Smooth muscle cell (in vitro differentiated cells): Measurements from ENCODE around the gene NOA1. TPM values are rescaled to one million over a fixed set of nuclear protein-coding genes. Genes with fewer than 3 reads are reported as not detected.

Source experiments
- DNase-seq: peaks from one replicate; lab custom pipeline; 2025; ENCODE audit not compliant: unreplicated experiment; lab: John Stamatoyannopoulos, UW
- H2AFZ ChIP-seq: fragments of 200-600 bp; sonication (generic); 2 replicates; pipeline ENCODE4 v1.6.0; 2016; ENCODE audit warnings: antibody characterized with exemption, low read depth, mild to moderate bottlenecking
- H3F3A ChIP-seq: fragments of 200-600 bp; sonication (generic); 2 replicates; pipeline ENCODE4 v1.6.0; 2017; ENCODE audit warnings: antibody characterized with exemption, low read depth
- H3K27ac ChIP-seq: fragments of 200-600 bp; sonication (generic); 2 replicates; pipeline ENCODE4 v1.5.1; 2016; ENCODE audit warnings: low read depth, mild to moderate bottlenecking
- H3K27me3 ChIP-seq: fragments of 200-600 bp; sonication (generic); 2 replicates; pipeline ENCODE4 v1.6.1; 2016; ENCODE audit warnings: low read depth, mild to moderate bottlenecking
- H3K36me3 ChIP-seq: fragments of 200-600 bp; sonication (generic); 2 replicates; pipeline ENCODE4 v1.5.1; 2016; ENCODE audit warnings: low read depth
- H3K4me1 ChIP-seq: fragments of 200-600 bp; sonication (generic); 2 replicates; pipeline ENCODE4 v1.5.1; 2016; ENCODE audit warnings: low read depth
- H3K4me2 ChIP-seq: fragments of 200-600 bp; sonication (generic); 2 replicates; pipeline ENCODE4 v1.6.0; 2016; ENCODE audit warnings: mild to moderate bottlenecking
- H3K4me3 ChIP-seq: fragments of 200-600 bp; sonication (generic); 2 replicates; pipeline ENCODE4 v1.5.1; 2016; ENCODE audit warnings: mild to moderate bottlenecking
- H3K79me2 ChIP-seq: fragments of 200-600 bp; sonication (generic); 2 replicates; pipeline ENCODE4 v1.6.0; 2016; ENCODE audit warnings: low read depth, mild to moderate bottlenecking
- H3K9ac ChIP-seq: fragments of 200-600 bp; sonication (generic); 2 replicates; pipeline ENCODE4 v1.6.0; 2016; ENCODE audit warnings: low read depth
- H3K9me3 ChIP-seq: fragments of 200-600 bp; sonication (generic); replicated peaks from 2 replicates; pipeline ENCODE4 v1.5.1; 2016; ENCODE audit warnings: low read depth
- H4K20me1 ChIP-seq: fragments of 200-600 bp; sonication (generic); 2 replicates; pipeline ENCODE4 v1.6.0; 2016; ENCODE audit warnings: low read depth
- CTCF ChIP-seq: fragments of 200-600 bp; sonication (generic); IDR thresholded peaks from 2 replicates; pipeline ENCODE4 v1.5.1; 2017; ENCODE audit warnings: borderline replicate concordance, mild to moderate bottlenecking, antibody characterized with exemption; ENCODE audit not compliant: insufficient read depth, poor library complexity, severe bottlenecking
- WGBS: methylation state at CpG from one replicate; pipeline ENCODE4 v1.1.7; 2016; ENCODE audit warnings: low lambda C conversion rate; 5-methylcytosine and 5-hydroxymethylcytosine counted together
- polyA plus RNA-seq: library from polyadenylated mRNA; unstranded; fragments of >200 nt; fragmentation: Nextera tagmentation; extraction: Ambion mirVana; gene quantifications from 2 replicates; pipeline ENCODE4 v1.2.1, GENCODE V29; 2016
- total RNA-seq: library from RNA; depleted of rRNA; stranded (reverse); fragments of >200 nt; gene quantifications from 2 replicates; pipeline ENCODE4 v1.2.3, GENCODE V29; 2014

NOA1 gene
- total and polyA plus RNA-seq, 2 experiments from 2014 or later: 7.0 to 11.7 TPM

GRCh38 chr4:56971383-56971782 lies 6.0 kb downstream of the NOA1 start:
- DNase-seq: no peak
- Histone ChIP-seq H3K4me3 (no peak overlapping the region), H3K4me1 (peaks cover 11% of the 10 kb centered on the region), H3K9me3 (no peaks in the 10 kb centered on the region), H3K27ac (no peak overlapping the region), H3K27me3 (no peaks in the 10 kb centered on the region), H3K4me2 (no peak overlapping the region), H4K20me1 (peaks cover 22% of the 10 kb centered on the region), H3K79me2 (peaks cover 29% of the 10 kb centered on the region), H3F3A (no peaks in the 10 kb centered on the region), H3K9ac (no peak overlapping the region), H2AFZ (no peak overlapping the region), H3K36me3 (peaks cover 33% of the 10 kb centered on the region)
- TF ChIP-seq CTCF: no peak
- WGBS: 98% methylated on average over 2 of the region's 2 CpGs

GRCh38 chr4:56961107-56961500 lies 16.3 kb downstream of the NOA1 start:
- no peak overlapping the region for H3K27ac ChIP-seq
- no peak overlapping the region for H3K4me2 ChIP-seq
- H3K27me3 ChIP-seq: no peaks in the 10 kb centered on the region
- no peak overlapping the region for H2AFZ ChIP-seq
- peaks cover 17% of the 10 kb centered on the region for H3K36me3 ChIP-seq
- no peaks in the 10 kb centered on the region for H3K9me3 ChIP-seq
- no peak overlapping the region for H3K9ac ChIP-seq
- no peaks in the 10 kb centered on the region for H3F3A ChIP-seq
- WGBS: 100% methylated on average over 2 of the region's 2 CpGs
- H3K4me1 ChIP-seq: no peaks in the 10 kb centered on the region
- no peak for DNase-seq
- no peak overlapping the region for H3K4me3 ChIP-seq
- no peaks in the 10 kb centered on the region for H4K20me1 ChIP-seq
- no peaks in the 10 kb centered on the region for H3K79me2 ChIP-seq
- TF ChIP-seq CTCF: no peak

- Histone ChIP-seq H3K79me2 (no peaks in the 10 kb centered on the region), H3K27me3 (no peaks in the 10 kb centered on the region), H3K9me3 (no peaks in the 10 kb centered on the region), H3K4me3 (no peak overlapping the region), H3K27ac (no peak overlapping the region), H3K36me3 (peaks cover 12% of the 10 kb centered on the region), H3K4me1 (no peaks in the 10 kb centered on the region), H3K9ac (no peak overlapping the region), H3F3A (no peaks in the 10 kb centered on the region), H4K20me1 (no peaks in the 10 kb centered on the region), H3K4me2 (no peak overlapping the region), H2AFZ (no peak overlapping the region)
- TF ChIP-seq CTCF: no peak
- no peak for DNase-seq
- 97% methylated on average over 1 of the region's 1 CpG for WGBS
Observed at GRCh38 chr4:56959100-56959499, 18.3 kb downstream of the NOA1 start.

GRCh38 chr4:56958111-56958517 lies 19.3 kb downstream of the NOA1 start:
- Histone ChIP-seq H3K36me3 (peaks cover 4% of the 10 kb centered on the region), H2AFZ (no peak overlapping the region), H3K4me1 (no peaks in the 10 kb centered on the region), H3K27me3 (no peaks in the 10 kb centered on the region), H3K27ac (no peak overlapping the region), H3K9ac (no peak overlapping the region), H3K4me3 (no peak overlapping the region), H3K9me3 (no peaks in the 10 kb centered on the region), H3K79me2 (no peaks in the 10 kb centered on the region), H3F3A (no peaks in the 10 kb centered on the region), H3K4me2 (no peak overlapping the region), H4K20me1 (no peaks in the 10 kb centered on the region)
- 86% methylated on average over 7 of the region's 7 CpGs for WGBS
- DNase-seq: no peak
- TF ChIP-seq CTCF: no peak
